A172 (cell line): Measurements from ENCODE around the gene CCK. TPM values are rescaled to one million over a fixed set of nuclear protein-coding genes. Genes with fewer than 3 reads are reported as not detected.
"Not testable (repeated sequence)": the region's sequence is repeated elsewhere in the genome, so short reads cannot be mapped to it uniquely, and the experiment has no call there.

Source experiments
- DNase-seq: peaks from one replicate; pipeline ENCODE4 v3.0.0-alpha.2; 2015; ENCODE audit warnings: low spot score
- total RNA-seq: library from RNA; depleted of rRNA; stranded (reverse); fragments of >200 nt; shearing (Covaris generic); gene quantifications from 2 replicates; pipeline ENCODE4 v1.2.3, GENCODE V29; 2014; rRNA removed

CCK gene
- not detected in 2 replicates for total RNA-seq

- no peak for DNase-seq
These were observed at the start of gene CCK for GRCh38 chr3:42266085-42266484. TSS of gene CCK (minus strand) at chr3:42266185. CDS start at chr3:42263630, 2,555 bp downstream.

- no peak for DNase-seq
These were observed 48.4 kb upstream of the CCK start for GRCh38 chr3:42314411-42314810.

- DNase-seq = no peak
These were observed 42.7 kb upstream of the CCK start for GRCh38 chr3:42308651-42309050.

GRCh38 chr3:42306499-42306898, 40.5 kb upstream of the CCK start:
- no peak for DNase-seq

- no peak for DNase-seq
These were observed 37.1 kb upstream of the CCK start for GRCh38 chr3:42302924-42303634.

- no peak for DNase-seq
These were observed 35.6 kb upstream of the CCK start for GRCh38 chr3:42301446-42302175.

GRCh38 chr3:42300778-42301177, 34.8 kb upstream of the CCK start:
- no peak for DNase-seq

GRCh38 chr3:42300013-42300412, 34.0 kb upstream of the CCK start:
- DNase-seq = peak; percentile 21

- no peak for DNase-seq
These were observed 32.3 kb upstream of the CCK start for GRCh38 chr3:42298259-42298658.

- DNase-seq = no peak
These were observed 26.0 kb upstream of the CCK start for GRCh38 chr3:42292009-42292408.

GRCh38 chr3:42290966-42291714, 25.2 kb upstream of the CCK start:
- no peak for DNase-seq

- no peak for DNase-seq
These were observed 23.0 kb upstream of the CCK start for GRCh38 chr3:42289026-42289425.

- no peak for DNase-seq
These were observed 22.4 kb upstream of the CCK start for GRCh38 chr3:42288385-42288784.

- DNase-seq = not testable (repeated sequence)
These were observed 21.4 kb upstream of the CCK start for GRCh38 chr3:42287423-42287822.

GRCh38 chr3:42277676-42278075, 11.7 kb upstream of the CCK start:
- DNase-seq = no peak

- no peak for DNase-seq
These were observed 10.5 kb upstream of the CCK start for GRCh38 chr3:42276141-42277132.

GRCh38 chr3:42275217-42275616, 9.2 kb upstream of the CCK start:
- DNase-seq = no peak

- no peak for DNase-seq
These were observed 8.3 kb upstream of the CCK start for GRCh38 chr3:42274266-42274665.

GRCh38 chr3:42273361-42273760, 7.4 kb upstream of the CCK start:
- DNase-seq = no peak

- no peak for DNase-seq
These were observed 5.8 kb upstream of the CCK start for GRCh38 chr3:42271786-42272185.

GRCh38 chr3:42270561-42270960, 4.6 kb upstream of the CCK start:
- DNase-seq = no peak
